ENCODE results near the gene S100A12. TPM values are rescaled to one million over a fixed set of nuclear protein-coding genes. Genes with fewer than 3 reads are reported as not detected.

The S100A12 gene
- total and polyA plus RNA-seq, 2 donors (not counting 3 experiments of a cell fraction or from before 2014, with no cell fraction given) = not detected

- FAIRE-seq = no peak
- no peaks in the 10 kb centered on the region for H3K36me3 ChIP-seq (ENCODE audit: control insufficient read depth in 2 of 2, extremely low read depth in 1 of 2, insufficient read depth in 2 of 2, low read length in 2 of 2)
- no peak for DNase-seq (ENCODE audit: low read depth, low spot score)
- no TSS peak for BruUV-seq (replicated peaks)
- TF ChIP-seq POLR2AphosphoS5 (IDR thresholded peaks at IDR 0.05; ENCODE audit: insufficient read depth, low read depth, low read length) (no peak), EZH2 (IDR thresholded peaks at IDR 0.05; ENCODE audit: borderline replicate concordance, low read depth, low read length, severe bottlenecking) (no peak), MYC (IDR thresholded peaks at IDR 0.05; ENCODE audit: low read depth, low read length) (no peak), FOS (IDR thresholded peaks at IDR 0.05; ENCODE audit: borderline replicate concordance, insufficient read depth, low read length) (no peak), JUN (IDR thresholded peaks at IDR 0.05; ENCODE audit: borderline replicate concordance, insufficient read depth, insufficient read length, low read depth) (no peak), GATA2 (IDR thresholded peaks at IDR 0.05; ENCODE audit: insufficient read depth, insufficient read length, low read depth, low read length) (no peak)
- H4K20me1 ChIP-seq (replicated peaks; ENCODE audit: control insufficient read depth, extremely low read depth, insufficient read depth, low read length) = no peaks in the 10 kb centered on the region
- H3K79me2 ChIP-seq (ENCODE audit: control insufficient read depth, insufficient read depth, low read length) = no peaks in the 10 kb centered on the region
- H3K27ac ChIP-seq (ENCODE audit: insufficient read depth, low read depth, low read length) = no peak overlapping the region
- H2AFZ ChIP-seq (ENCODE audit: low read depth, low read length) = no peak overlapping the region
- H3K27me3 ChIP-seq (ENCODE audit: control insufficient read depth in 2 of 2, insufficient read depth in 2 of 2, low read length in 2 of 2) = peaks cover 2 to 3% of the 10 kb centered on the region in 2 experiments
- H3K9ac ChIP-seq (replicated peaks; ENCODE audit: extremely low read depth, insufficient read depth, low read length) = no peak overlapping the region
- H3K9me3 ChIP-seq (replicated peaks; ENCODE audit: control insufficient read depth, insufficient read depth, low read length) = no peaks in the 10 kb centered on the region
- ChIA-PET POLR2A (no interaction called here), CTCF (no interaction called here)
- H3K9me1 ChIP-seq (replicated peaks; ENCODE audit: control insufficient read depth, extremely low read depth, insufficient read depth, low read length) = no peaks in the 10 kb centered on the region
- dilution Hi-C loops (cut with MboI; ENCODE audit: extremely low pct_ligation_motif_present, low sequenced_read_pairs) = no loop called here
- H3K4me1 ChIP-seq (ENCODE audit: control insufficient read depth, extremely low read depth, insufficient read depth, low read length) = no peaks in the 10 kb centered on the region
- intact Hi-C loops (cut with micrococcal nuclease) = no loop called here
- H3K4me3 ChIP-seq (replicated peaks in 1 of 3; ENCODE audit: insufficient read depth in 1 of 3, low read depth in 1 of 3, low read length in 3 of 3) = no peak overlapping the region
- H3K4me2 ChIP-seq (ENCODE audit: insufficient read depth, low read length) = no peak overlapping the region
Observed at GRCh38 chr1:153344718-153345025, 30.7 kb downstream of the S100A12 start.

GRCh38 chr1:153343811-153344717 lies 31.4 kb downstream of the S100A12 start:
- POLR2A ChIA-PET = no interaction called here
- dilution Hi-C loops (cut with MboI; ENCODE audit: extremely low pct_ligation_motif_present, low sequenced_read_pairs) (no loop called here), intact Hi-C loops (cut with micrococcal nuclease) (no loop called here)
- no TSS peak for BruUV-seq (replicated peaks)
- Histone ChIP-seq H3K27ac (ENCODE audit: insufficient read depth, low read depth, low read length) (no peak overlapping the region), H3K36me3 (ENCODE audit: control insufficient read depth in 2 of 2, extremely low read depth in 1 of 2, insufficient read depth in 2 of 2, low read length in 2 of 2) (no peaks in the 10 kb centered on the region), H2AFZ (ENCODE audit: low read depth, low read length) (no peak overlapping the region), H3K27me3 (ENCODE audit: control insufficient read depth in 2 of 2, insufficient read depth in 2 of 2, low read length in 2 of 2) (peaks cover 2 to 3% of the 10 kb centered on the region in 2 experiments), H3K9me1 (replicated peaks; ENCODE audit: control insufficient read depth, extremely low read depth, insufficient read depth, low read length) (no peaks in the 10 kb centered on the region), H3K9ac (replicated peaks; ENCODE audit: extremely low read depth, insufficient read depth, low read length) (no peak overlapping the region), H3K4me2 (ENCODE audit: insufficient read depth, low read length) (no peak overlapping the region), H3K4me3 (replicated peaks in 1 of 3; ENCODE audit: insufficient read depth in 1 of 3, low read depth in 1 of 3, low read length in 3 of 3) (no peak overlapping the region), H3K79me2 (ENCODE audit: control insufficient read depth, insufficient read depth, low read length) (no peaks in the 10 kb centered on the region), H4K20me1 (replicated peaks; ENCODE audit: control insufficient read depth, extremely low read depth, insufficient read depth, low read length) (no peaks in the 10 kb centered on the region), H3K4me1 (ENCODE audit: control insufficient read depth, extremely low read depth, insufficient read depth, low read length) (no peaks in the 10 kb centered on the region), H3K9me3 (replicated peaks; ENCODE audit: control insufficient read depth, insufficient read depth, low read length) (no peaks in the 10 kb centered on the region)
- CTCF ChIA-PET = interaction anchor here (1.0 kb wide), 1 partner anchor 9 kb away, joined by 3 read pairs; no protein-coding TSS in a partner anchor
- no peak for FAIRE-seq
- DNase-seq (ENCODE audit: low read depth, low spot score) = no peak
- TF ChIP-seq JUN (IDR thresholded peaks at IDR 0.05; ENCODE audit: borderline replicate concordance, insufficient read depth, insufficient read length, low read depth) (no peak), MAX (IDR thresholded peaks at IDR 0.05; ENCODE audit: insufficient read depth, insufficient read length) (no peak), EZH2 (IDR thresholded peaks at IDR 0.05; ENCODE audit: borderline replicate concordance, low read depth, low read length, severe bottlenecking) (no peak), GATA2 (IDR thresholded peaks at IDR 0.05; ENCODE audit: insufficient read depth, insufficient read length, low read depth, low read length) (no peak), CTCF (IDR thresholded peaks at IDR 0.05; ENCODE audit: extremely low read depth in 1 of 2, insufficient read depth in 1 of 2, low read depth in 1 of 2, low read length in 2 of 2) (no peak), MYC (IDR thresholded peaks at IDR 0.05; ENCODE audit: low read depth, low read length) (no peak), POLR2AphosphoS5 (IDR thresholded peaks at IDR 0.05; ENCODE audit: insufficient read depth, low read depth, low read length) (no peak), FOS (IDR thresholded peaks at IDR 0.05; ENCODE audit: borderline replicate concordance, insufficient read depth, low read length) (no peak), POLR2A (IDR thresholded peaks at IDR 0.05; ENCODE audit: low read depth, low read length) (no peak)
